ENCODE results near the gene G6PC1. TPM values are rescaled to one million over a fixed set of nuclear protein-coding genes. Genes with fewer than 3 reads are reported as not detected.

G6PC1 gene
- total and polyA plus RNA-seq, 2 of the 13 experiments (the other 11 are each of a cell fraction or from before 2014, with no cell fraction given) = 1.7 to 37.9 TPM

GRCh38 chr17:42886283-42887176 is 14.1 kb upstream of the G6PC1 start (continued):
- peak; percentile 88 for TF ChIP-seq TBX2 (CRISPR knock-in tag; IDR thresholded peaks at IDR 0.05; ENCODE audit: borderline replicate concordance)
- no peak for TF ChIP-seq ZFP62 (CRISPR knock-in tag; IDR thresholded peaks at IDR 0.05)
- TF ChIP-seq HNRNPLL (IDR thresholded peaks at IDR 0.05; ENCODE audit: low read depth, low read length, poor library complexity, severe bottlenecking) = no peak
- peak; percentile 37; the same call in 1 of the 2 replicates for TF ChIP-seq ZNF512 (CRISPR knock-in tag; IDR thresholded peaks at IDR 0.05)
- no peak for TF ChIP-seq E2F1 (CRISPR knock-in tag; IDR thresholded peaks at IDR 0.05)
- no peak; the same call in 1 of the 2 replicates for TF ChIP-seq ZNF737 (CRISPR knock-in tag; IDR thresholded peaks at IDR 0.05; ENCODE audit: borderline replicate concordance)
- TF ChIP-seq PHB2 (IDR thresholded peaks at IDR 0.05; ENCODE audit: partially characterized antibody) = no peak
- peak; percentile 59; the same call in 1 of the 2 replicates for TF ChIP-seq SOX5 (CRISPR knock-in tag; IDR thresholded peaks at IDR 0.05; ENCODE audit: borderline replicate concordance)
- no peak; the same call in 1 of the 2 replicates for TF ChIP-seq MBD4 (IDR thresholded peaks at IDR 0.05; ENCODE audit: borderline replicate concordance, low read length)
- TF ChIP-seq JARID2 (CRISPR knock-in tag; IDR thresholded peaks at IDR 0.05; ENCODE audit: insufficient replicate concordance) = no peak
- TF ChIP-seq MZF1 (CRISPR knock-in tag; IDR thresholded peaks at IDR 0.05; ENCODE audit: borderline replicate concordance) = no peak
- 0 out of 2 replicates have a peak, but pooled peaks have one; percentile 54 for TF ChIP-seq ZNF564 (CRISPR knock-in tag; IDR thresholded peaks at IDR 0.05)
- TF ChIP-seq ZBTB26 (CRISPR knock-in tag; IDR thresholded peaks at IDR 0.05; ENCODE audit: borderline replicate concordance) = peak; percentile 99
- TF ChIP-seq SETDB1 (CRISPR knock-in tag; IDR thresholded peaks at IDR 0.05; ENCODE audit: borderline replicate concordance) = no peak
- no peak for TF ChIP-seq ZFYVE20 (CRISPR knock-in tag; IDR thresholded peaks at IDR 0.05; ENCODE audit: borderline replicate concordance, low read depth)
- TF ChIP-seq ZNF550 (CRISPR knock-in tag; IDR thresholded peaks at IDR 0.05; ENCODE audit: borderline replicate concordance) = 0 out of 2 replicates have a peak, but pooled peaks have one; percentile 37
- no peak for TF ChIP-seq ZNF260 (CRISPR knock-in tag; IDR thresholded peaks at IDR 0.05; ENCODE audit: borderline replicate concordance, low read depth)
- TF ChIP-seq ISL2 (CRISPR knock-in tag; IDR thresholded peaks at IDR 0.05) = peak; percentile 20; the same call in 1 of the 2 replicates
- no peak for TF ChIP-seq ZNF446 (CRISPR knock-in tag; IDR thresholded peaks at IDR 0.05)
- TF ChIP-seq ATF3 (CRISPR knock-in tag; IDR thresholded peaks at IDR 0.05) = no peak
- peak; percentile 86 for TF ChIP-seq ELF3 (CRISPR knock-in tag; IDR thresholded peaks at IDR 0.05)
- TF ChIP-seq KLF12 (CRISPR knock-in tag; IDR thresholded peaks at IDR 0.05; ENCODE audit: borderline replicate concordance) = peak; percentile 26; the same call in 1 of the 2 replicates
- TF ChIP-seq SMYD3 (CRISPR knock-in tag; IDR thresholded peaks at IDR 0.05) = no peak
- no peak for TF ChIP-seq CAMTA2 (CRISPR knock-in tag; IDR thresholded peaks at IDR 0.05; ENCODE audit: borderline replicate concordance)
- no peak for TF ChIP-seq MTF2 (CRISPR knock-in tag; IDR thresholded peaks at IDR 0.05; ENCODE audit: borderline replicate concordance)
- no peak for TF ChIP-seq PAWR (CRISPR knock-in tag; IDR thresholded peaks at IDR 0.05; ENCODE audit: borderline replicate concordance)

Measured in HepG2 (cell line).